Measurements from ENCODE around the gene LEFTY2. TPM values are rescaled to one million over a fixed set of nuclear protein-coding genes. Genes with fewer than 3 reads are reported as not detected.

LEFTY2 gene
- total RNA-seq (2022; extraction: Qiagen RNA extraction; ENCODE audit: low read depth): 0.09 to 0.32 TPM (median 0.19 TPM) in 3 of 5 replicates, not detected in the others

DNA sequence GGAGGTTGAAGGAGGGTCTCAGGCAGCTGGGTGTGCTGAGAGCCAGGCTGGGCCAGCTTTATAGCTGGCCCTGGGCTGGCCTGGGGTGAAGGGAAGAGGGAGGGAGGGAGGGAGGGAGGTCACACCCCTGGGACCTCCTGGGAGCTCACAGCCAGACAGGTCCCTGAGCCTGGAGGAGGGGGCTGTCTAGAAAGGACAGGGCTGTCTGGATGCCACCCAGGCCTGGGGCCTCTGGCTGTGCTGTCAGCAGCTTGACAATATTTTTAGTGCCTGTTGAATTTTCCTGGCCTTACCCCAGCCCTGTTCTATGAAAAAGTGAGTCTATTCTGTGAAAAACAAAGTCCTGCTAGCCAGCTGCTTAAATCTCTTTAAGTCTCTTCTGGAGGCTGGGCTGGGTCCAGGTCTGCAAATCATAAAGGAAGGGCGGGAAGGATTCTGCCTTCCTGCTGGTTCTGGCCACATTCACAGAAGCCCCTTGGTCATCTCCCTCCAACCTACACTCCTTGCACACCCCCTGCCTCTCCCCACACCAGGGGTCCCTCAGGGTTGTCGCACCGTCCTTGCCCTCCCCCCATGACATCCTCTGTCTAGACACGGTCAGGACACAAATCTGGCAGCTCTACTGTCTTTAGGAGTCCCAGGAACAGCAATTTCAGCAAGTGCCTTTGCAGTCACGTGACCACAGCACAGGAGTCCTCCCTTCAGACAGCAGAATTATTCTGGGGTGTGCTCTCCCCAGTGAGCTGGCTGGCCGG lies at the start of gene LEFTY2:
Gene LEFTY2 (minus strand): TSS at position 34 of the 755 bp plus-strand sequence. CDS start 80 bp downstream, outside the sequence.

GRCh38 chr1:225923692-225924555 lies 17.1 kb downstream of the LEFTY2 start, which contains the start of gene PYCR2:
PYCR2 (minus strand) TSS chr1:225924250; CDS start chr1:225924110, 140 bp downstream.

DNA sequence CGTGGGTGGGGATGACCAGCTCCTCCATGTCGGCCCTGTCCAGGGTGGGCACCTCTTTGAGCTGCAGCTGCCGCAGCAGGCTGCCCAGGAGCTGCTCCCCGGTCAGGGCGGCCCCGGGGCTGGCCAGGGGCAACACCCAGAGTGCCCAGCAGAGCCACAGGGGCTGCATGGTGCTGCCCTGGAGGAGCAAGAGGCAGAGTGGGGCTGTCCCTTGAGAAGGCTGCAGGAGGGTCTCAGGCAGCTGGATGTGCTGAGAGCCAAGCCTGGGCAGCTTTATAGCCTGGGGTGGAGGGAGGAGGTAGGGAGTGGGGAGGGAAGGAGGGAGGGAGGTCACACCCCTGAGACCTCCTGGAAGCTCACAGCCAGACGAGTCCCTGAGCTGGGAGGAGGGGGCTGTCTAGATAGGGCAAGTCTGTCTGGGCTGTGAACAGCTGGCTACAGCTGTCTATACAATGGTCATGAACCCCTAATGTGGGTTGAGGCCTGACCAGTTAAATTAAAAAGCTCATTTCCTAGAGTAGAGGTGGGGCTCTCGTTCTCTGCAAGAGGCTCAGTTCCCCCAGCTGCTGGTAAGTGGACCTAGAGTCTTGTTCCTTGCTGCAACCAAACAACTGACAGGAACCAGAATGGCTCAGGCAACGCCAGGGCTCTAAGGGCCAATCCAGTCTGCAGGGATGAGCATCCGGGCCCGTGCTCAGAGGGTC lies 52.0 kb downstream of the LEFTY2 start, which contains the start of gene LEFTY1:
Gene LEFTY1 (minus strand): TSS at position 249 of the 704 bp plus-strand sequence. CDS start 80 bp downstream, at position 169.

Other genes starting within 250 kb of the LEFTY2 start
- gene SRP9, start 163.4 kb downstream of the LEFTY2 start, total RNA-seq (2022; extraction: Qiagen RNA extraction; ENCODE audit: low read depth): 230 to 340 TPM (median 261 TPM) in 5 replicates
- 210 to 252 TPM (median 236 TPM) in 5 replicates for gene EPHX1, start 131.1 kb downstream of the LEFTY2 start, total RNA-seq (2022; extraction: Qiagen RNA extraction; ENCODE audit: low read depth)
- 4.5 to 7.5 TPM (median 5.9 TPM) in 5 replicates for gene TMEM63A, start 58.8 kb downstream of the LEFTY2 start, total RNA-seq (2022; extraction: Qiagen RNA extraction; ENCODE audit: low read depth)
- 0.11 to 0.38 TPM (median 0.30 TPM) in 5 replicates for gene LEFTY1, start 52.1 kb downstream of the LEFTY2 start, total RNA-seq (2022; extraction: Qiagen RNA extraction; ENCODE audit: low read depth)
- gene PYCR2, start 17.0 kb downstream of the LEFTY2 start, total RNA-seq (2022; extraction: Qiagen RNA extraction; ENCODE audit: low read depth): 43.9 to 61.2 TPM (median 56.3 TPM) in 5 replicates
- 7.9 to 11.0 TPM (median 9.9 TPM) in 5 replicates for gene SDE2, start 58.1 kb upstream of the LEFTY2 start, total RNA-seq (2022; extraction: Qiagen RNA extraction; ENCODE audit: low read depth)
- gene H3-3A, start 121.5 kb upstream of the LEFTY2 start, total RNA-seq (2022; extraction: Qiagen RNA extraction; ENCODE audit: low read depth): 395 to 501 TPM (median 445 TPM) in 5 replicates
- gene ACBD3, start 245.5 kb upstream of the LEFTY2 start, total RNA-seq (2022; extraction: Qiagen RNA extraction; ENCODE audit: low read depth): 22.6 to 36.3 TPM (median 27.8 TPM) in 5 replicates